Mucosa of descending colon (tissue), 3 donors: ENCODE data around the gene TCP11L1. TPM values are rescaled to one million over a fixed set of nuclear protein-coding genes. Genes with fewer than 3 reads are reported as not detected.

Experiments used
- ATAC-seq: fragments of 200-7000 bp; cut with Tn5 transposase; one replicate; pipeline ENCODE4 v1.9.1; 2020; ENCODE audit warnings: mild to moderate bottlenecking, moderate library complexity
- DNase-seq, 3 donors: peaks; one replicate each; pipeline ENCODE4 v3.0.0-alpha.2; 2020
- H3K36me3 ChIP-seq: fragments of 200-600 bp; one replicate; pipeline ENCODE4 v1.8.0; 2021; ENCODE audit warnings: low read depth, mild to moderate bottlenecking
- H3K4me1 ChIP-seq: fragments of 200-600 bp; one replicate; pipeline ENCODE4 v1.8.0; 2021; ENCODE audit warnings: low read depth, mild to moderate bottlenecking
- H3K4me3 ChIP-seq: fragments of 200-600 bp; one replicate; pipeline ENCODE4 v1.8.0; 2021; ENCODE audit warnings: mild to moderate bottlenecking
- H3K9me3 ChIP-seq: fragments of 200-600 bp; one replicate; pipeline ENCODE4 v1.8.0; 2021; ENCODE audit warnings: mild to moderate bottlenecking
- CTCF ChIP-seq: fragments of 200-600 bp; IDR thresholded peaks from one replicate; pipeline ENCODE4 v1.8.0; 2022; ENCODE audit warnings: antibody characterized with exemption, mild to moderate bottlenecking
- intact Hi-C, 2 donors: fragments of 100-400 bp; cut with DNase I in 1 of 2; cut with micrococcal nuclease in 1 of 2; formaldehyde crosslinking; loops; one replicate each; pipeline versions ENCODE4 v1.11.0 to v1.11.1; 2022; cut with DNase I, micrococcal nuclease
- total RNA-seq, 3 donors: library from RNA; stranded (reverse); fragmentation: NEBNext Ultra II Directional in 2 of 3; extraction: Animal tissue kit (Norgen Biotek cat#: 25700) in 2 of 3; gene quantifications; one replicate each; pipeline versions ENCODE4 v1.2.1 to v1.2.4, GENCODE V29; 2021 to 2023
- donor health status: DM: no; HTN: no; CAD: no; lungs with moderate emphysema.
- donor health status: DM: no; HTN: no; CAD: no.
- donor health status: DM: no; HTN: yes; CAD: no.

Gene TCP11L1
- total RNA-seq, 3 donors from 2014 or later = 24.8 to 51.6 (median 31.3) TPM

DNA sequence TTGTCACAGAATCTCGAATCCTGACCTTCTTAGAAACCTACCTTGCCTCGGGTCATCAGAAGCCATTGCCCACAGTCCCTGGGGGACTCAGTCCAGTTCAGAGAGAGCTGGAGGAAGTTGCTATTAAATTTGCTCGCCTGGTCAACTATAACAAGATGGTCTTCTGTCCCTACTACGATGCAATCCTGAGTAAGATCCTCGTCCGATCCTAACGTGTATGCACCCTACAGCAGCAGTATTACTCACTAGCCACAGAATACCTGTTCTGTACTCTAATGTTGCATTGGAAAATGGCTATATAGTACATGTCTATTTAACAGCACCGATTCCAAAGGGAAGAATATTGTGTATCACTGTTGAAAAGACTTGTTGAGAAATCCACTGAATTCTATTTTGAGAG is 33.1 kb downstream of the TCP11L1 start:
- H3K4me1 ChIP-seq = no peaks in the 10 kb centered on the region
- DNase-seq (no peak), ATAC-seq (no peak)
- H3K4me3 ChIP-seq = no peak overlapping the region
- no peak for TF ChIP-seq CTCF
- H3K36me3 ChIP-seq = peaks cover 8% of the 10 kb centered on the region
- no peaks in the 10 kb centered on the region for H3K9me3 ChIP-seq
- intact Hi-C loops = no loop called here

DNA sequence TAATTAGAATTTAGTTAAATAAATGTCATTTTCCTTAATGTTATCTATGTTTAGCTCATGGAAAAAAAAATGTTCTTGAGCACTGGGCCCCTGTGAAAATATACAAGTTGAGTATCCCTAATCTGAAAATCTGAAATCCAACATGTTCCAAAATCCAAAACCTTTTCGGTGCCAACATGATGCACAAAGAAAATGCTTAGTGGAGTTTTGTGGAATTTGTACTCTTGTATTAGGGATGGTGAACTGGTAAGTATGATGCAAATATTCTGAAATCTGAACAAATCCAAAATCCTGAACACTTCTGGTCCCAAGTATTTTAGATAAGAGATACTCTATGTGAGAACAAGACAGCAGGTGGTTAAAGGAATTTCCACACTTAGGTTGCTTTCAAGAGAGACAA is 44.5 kb downstream of the TCP11L1 start:
- intact Hi-C loops = no loop called here
- ATAC-seq (no peak), DNase-seq (no peak)
- no peaks in the 10 kb centered on the region for H3K36me3 ChIP-seq
- H3K4me3 ChIP-seq = no peak overlapping the region
- H3K4me1 ChIP-seq = no peaks in the 10 kb centered on the region
- TF ChIP-seq CTCF = no peak
- no peaks in the 10 kb centered on the region for H3K9me3 ChIP-seq

DNA sequence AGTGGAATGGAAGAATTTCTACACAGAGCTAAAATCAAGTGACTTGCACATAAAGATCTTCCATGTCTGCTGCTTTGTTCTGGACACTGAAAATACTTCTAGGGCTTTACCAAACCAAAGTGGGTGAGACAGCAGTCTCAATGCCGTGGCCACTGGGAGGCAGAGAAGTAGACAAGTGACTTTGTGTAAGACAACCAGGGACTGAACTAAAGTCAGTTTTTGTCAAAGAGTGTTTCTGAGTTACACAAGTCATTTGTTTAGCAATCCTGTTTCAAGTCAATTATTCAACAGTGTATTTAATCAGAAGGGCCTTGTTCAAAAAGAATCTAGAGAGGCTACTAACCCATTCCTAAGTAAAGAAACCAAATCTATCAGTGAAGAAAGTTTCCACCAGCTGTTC is 46.6 kb downstream of the TCP11L1 start:
- no peaks in the 10 kb centered on the region for H3K4me1 ChIP-seq
- TF ChIP-seq CTCF = no peak
- no peak for DNase-seq
- H3K36me3 ChIP-seq = no peaks in the 10 kb centered on the region
- H3K4me3 ChIP-seq = no peak overlapping the region
- ATAC-seq = no peak
- intact Hi-C loops = no loop called here
- no peaks in the 10 kb centered on the region for H3K9me3 ChIP-seq

GRCh38 chr11:33089776-33090175 is 50.4 kb downstream of the TCP11L1 start:
- no peak for ATAC-seq
- TF ChIP-seq CTCF = no peak
- intact Hi-C loops = no loop called here

GRCh38 chr11:33094157-33094556 is 54.8 kb downstream of the TCP11L1 start:
- H3K4me1 ChIP-seq = no peaks in the 10 kb centered on the region
- TF ChIP-seq CTCF = no peak
- DNase-seq = no peak
- ATAC-seq = no peak
- no peak overlapping the region for H3K4me3 ChIP-seq
- peaks cover 6% of the 10 kb centered on the region for H3K36me3 ChIP-seq
- no peaks in the 10 kb centered on the region for H3K9me3 ChIP-seq
- intact Hi-C loops = no loop called here

More at GRCh38 chr11:33089776-33090175, 50.4 kb downstream of the TCP11L1 start:
- H3K4me1 ChIP-seq = no peaks in the 10 kb centered on the region
- H3K9me3 ChIP-seq = no peaks in the 10 kb centered on the region
- no peaks in the 10 kb centered on the region for H3K36me3 ChIP-seq
- H3K4me3 ChIP-seq = no peak overlapping the region
- no peak for DNase-seq

GRCh38 chr11:33103836-33104235 is 64.5 kb downstream of the TCP11L1 start:
- H3K4me3 ChIP-seq = no peak overlapping the region
- TF ChIP-seq CTCF = no peak
- peaks cover 3% of the 10 kb centered on the region for H3K4me1 ChIP-seq
- intact Hi-C loops = no loop called here
- DNase-seq (no peak), ATAC-seq (no peak)
- no peaks in the 10 kb centered on the region for H3K36me3 ChIP-seq
- H3K9me3 ChIP-seq = no peaks in the 10 kb centered on the region
